ENCODE measurements around the gene PPP4R3A. TPM values are rescaled to one million over a fixed set of nuclear protein-coding genes. Genes with fewer than 3 reads are reported as not detected.
"Not testable (repeated sequence)": the region's sequence is repeated elsewhere in the genome, so short reads cannot be mapped to it uniquely, and the experiment has no call there.

The PPP4R3A gene
- total RNA-seq, 1 donor from 2014 or later = 119 TPM

- Mint-ChIP-seq H3K4me1 (ENCODE audit: low read depth) (peaks cover 47% of the 10 kb centered on the region), H3K27ac (peak overlapping the region; percentile 74), H3K9me3 (ENCODE audit: low read depth) (no peaks in the 10 kb centered on the region), H3K36me3 (ENCODE audit: insufficient read depth) (peaks cover 11% of the 10 kb centered on the region), H3K4me3 (ENCODE audit: low read depth) (peak overlapping the region; percentile 49), H3K27me3 (no peaks in the 10 kb centered on the region)
- TF ChIP-seq, protein P1, sequence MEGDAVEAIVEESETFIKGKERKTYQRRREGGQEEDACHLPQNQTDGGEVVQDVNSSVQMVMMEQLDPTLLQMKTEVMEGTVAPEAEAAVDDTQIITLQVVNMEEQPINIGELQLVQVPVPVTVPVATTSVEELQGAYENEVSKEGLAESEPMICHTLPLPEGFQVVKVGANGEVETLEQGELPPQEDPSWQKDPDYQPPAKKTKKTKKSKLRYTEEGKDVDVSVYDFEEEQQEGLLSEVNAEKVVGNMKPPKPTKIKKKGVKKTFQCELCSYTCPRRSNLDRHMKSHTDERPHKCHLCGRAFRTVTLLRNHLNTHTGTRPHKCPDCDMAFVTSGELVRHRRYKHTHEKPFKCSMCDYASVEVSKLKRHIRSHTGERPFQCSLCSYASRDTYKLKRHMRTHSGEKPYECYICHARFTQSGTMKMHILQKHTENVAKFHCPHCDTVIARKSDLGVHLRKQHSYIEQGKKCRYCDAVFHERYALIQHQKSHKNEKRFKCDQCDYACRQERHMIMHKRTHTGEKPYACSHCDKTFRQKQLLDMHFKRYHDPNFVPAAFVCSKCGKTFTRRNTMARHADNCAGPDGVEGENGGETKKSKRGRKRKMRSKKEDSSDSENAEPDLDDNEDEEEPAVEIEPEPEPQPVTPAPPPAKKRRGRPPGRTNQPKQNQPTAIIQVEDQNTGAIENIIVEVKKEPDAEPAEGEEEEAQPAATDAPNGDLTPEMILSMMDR (IDR thresholded peaks at IDR 0.05; ENCODE audit: unreplicated experiment) = no peak
- DNase-seq (ENCODE audit: low spot score, unreplicated experiment) = peak; percentile 62
Measured at GRCh38 chr14:91413547-91414474, 96.3 kb downstream of the PPP4R3A start.

- Mint-ChIP-seq H3K27me3 (no peaks in the 10 kb centered on the region), H3K4me1 (ENCODE audit: low read depth) (peaks cover 47% of the 10 kb centered on the region), H3K4me3 (ENCODE audit: low read depth) (no peak overlapping the region), H3K27ac (peak overlapping the region; percentile 74), H3K36me3 (ENCODE audit: insufficient read depth) (peaks cover 17% of the 10 kb centered on the region), H3K9me3 (ENCODE audit: low read depth) (no peaks in the 10 kb centered on the region)
- TF ChIP-seq, protein P1 (IDR thresholded peaks at IDR 0.05; ENCODE audit: unreplicated experiment) = no peak
- no peak for DNase-seq (ENCODE audit: low spot score, unreplicated experiment)
Measured at GRCh38 chr14:91412939-91413338, 97.2 kb downstream of the PPP4R3A start.

- Mint-ChIP-seq H3K36me3 (ENCODE audit: insufficient read depth) (peaks cover 21% of the 10 kb centered on the region), H3K4me1 (ENCODE audit: low read depth) (peaks cover 36% of the 10 kb centered on the region), H3K27me3 (no peaks in the 10 kb centered on the region), H3K9me3 (ENCODE audit: low read depth) (no peaks in the 10 kb centered on the region), H3K4me3 (ENCODE audit: low read depth) (no peak overlapping the region), H3K27ac (no peak overlapping the region)
- no peak for DNase-seq (ENCODE audit: low spot score, unreplicated experiment)
- TF ChIP-seq, protein P1 (IDR thresholded peaks at IDR 0.05; ENCODE audit: unreplicated experiment) = no peak
Measured at GRCh38 chr14:91410771-91411536, 99.2 kb downstream of the PPP4R3A start.

- H3K27me3 Mint-ChIP-seq = no peaks in the 10 kb centered on the region
- H3K36me3 Mint-ChIP-seq (ENCODE audit: insufficient read depth) = peaks cover 22% of the 10 kb centered on the region
- no peak overlapping the region for H3K4me3 Mint-ChIP-seq (ENCODE audit: low read depth)
- no peaks in the 10 kb centered on the region for H3K9me3 Mint-ChIP-seq (ENCODE audit: low read depth)
- H3K27ac Mint-ChIP-seq = peak overlapping the region; percentile 3
- H3K4me1 Mint-ChIP-seq (ENCODE audit: low read depth) = peaks cover 30% of the 10 kb centered on the region
- DNase-seq (ENCODE audit: low spot score, unreplicated experiment) = no peak
- TF ChIP-seq, protein P1 (IDR thresholded peaks at IDR 0.05; ENCODE audit: unreplicated experiment) = no peak
Measured at GRCh38 chr14:91409928-91410718, 100.0 kb downstream of the PPP4R3A start.

GRCh38 chr14:91409240-91409639 is 100.9 kb downstream of the PPP4R3A start:
- Mint-ChIP-seq H3K4me1 (ENCODE audit: low read depth) (peaks cover 23% of the 10 kb centered on the region), H3K36me3 (ENCODE audit: insufficient read depth) (peaks cover 20% of the 10 kb centered on the region)
- not testable (repeated sequence) for H3K27ac Mint-ChIP-seq; H3K27me3 Mint-ChIP-seq; DNase-seq (ENCODE audit: low spot score, unreplicated experiment); H3K9me3 Mint-ChIP-seq (ENCODE audit: low read depth); H3K4me3 Mint-ChIP-seq (ENCODE audit: low read depth)

Other genes starting within 250 kb of the PPP4R3A start
- gene CCDC88C, start 92.5 kb downstream of the PPP4R3A start, total RNA-seq = 78.1 and 85.5 TPM in 2 replicates
- 5.6 and 5.7 TPM in 2 replicates for gene CATSPERB, start 221.8 kb upstream of the PPP4R3A start, total RNA-seq

All from progenitor cell of endocrine pancreas (in vitro differentiated cells).